OCI-LY1 (cell line): ENCODE measurements around the gene ZNF836.

Source experiments
- EZH2 ChIP-seq: fragments of 200-600 bp; sonication (generic), shearing (Covaris generic); IDR thresholded peaks from 2 replicates; pipeline ENCODE4 v1.8.0; 2017; ENCODE audit warnings: borderline replicate concordance, mixed run types, mild to moderate bottlenecking, antibody characterized with exemption, low read length, moderate library complexity, mixed read lengths
- TF ChIP-seq, protein P1 (sequence below): fragments of 200-600 bp; sonication (generic), shearing (Covaris generic); IDR thresholded peaks from 2 replicates; pipeline ENCODE4 v1.5.1; 2017; ENCODE audit warnings: mild to moderate bottlenecking, antibody characterized with exemption, low read length, moderate library complexity, mixed read lengths

- TF ChIP-seq EZH2: no peak
- TF ChIP-seq, protein P1, sequence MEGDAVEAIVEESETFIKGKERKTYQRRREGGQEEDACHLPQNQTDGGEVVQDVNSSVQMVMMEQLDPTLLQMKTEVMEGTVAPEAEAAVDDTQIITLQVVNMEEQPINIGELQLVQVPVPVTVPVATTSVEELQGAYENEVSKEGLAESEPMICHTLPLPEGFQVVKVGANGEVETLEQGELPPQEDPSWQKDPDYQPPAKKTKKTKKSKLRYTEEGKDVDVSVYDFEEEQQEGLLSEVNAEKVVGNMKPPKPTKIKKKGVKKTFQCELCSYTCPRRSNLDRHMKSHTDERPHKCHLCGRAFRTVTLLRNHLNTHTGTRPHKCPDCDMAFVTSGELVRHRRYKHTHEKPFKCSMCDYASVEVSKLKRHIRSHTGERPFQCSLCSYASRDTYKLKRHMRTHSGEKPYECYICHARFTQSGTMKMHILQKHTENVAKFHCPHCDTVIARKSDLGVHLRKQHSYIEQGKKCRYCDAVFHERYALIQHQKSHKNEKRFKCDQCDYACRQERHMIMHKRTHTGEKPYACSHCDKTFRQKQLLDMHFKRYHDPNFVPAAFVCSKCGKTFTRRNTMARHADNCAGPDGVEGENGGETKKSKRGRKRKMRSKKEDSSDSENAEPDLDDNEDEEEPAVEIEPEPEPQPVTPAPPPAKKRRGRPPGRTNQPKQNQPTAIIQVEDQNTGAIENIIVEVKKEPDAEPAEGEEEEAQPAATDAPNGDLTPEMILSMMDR: no peak
Measured at GRCh38 chr19:52138278-52138982, 33.0 kb downstream of the ZNF836 start.
